ENCODE data around the gene MTCL3.

DNA sequence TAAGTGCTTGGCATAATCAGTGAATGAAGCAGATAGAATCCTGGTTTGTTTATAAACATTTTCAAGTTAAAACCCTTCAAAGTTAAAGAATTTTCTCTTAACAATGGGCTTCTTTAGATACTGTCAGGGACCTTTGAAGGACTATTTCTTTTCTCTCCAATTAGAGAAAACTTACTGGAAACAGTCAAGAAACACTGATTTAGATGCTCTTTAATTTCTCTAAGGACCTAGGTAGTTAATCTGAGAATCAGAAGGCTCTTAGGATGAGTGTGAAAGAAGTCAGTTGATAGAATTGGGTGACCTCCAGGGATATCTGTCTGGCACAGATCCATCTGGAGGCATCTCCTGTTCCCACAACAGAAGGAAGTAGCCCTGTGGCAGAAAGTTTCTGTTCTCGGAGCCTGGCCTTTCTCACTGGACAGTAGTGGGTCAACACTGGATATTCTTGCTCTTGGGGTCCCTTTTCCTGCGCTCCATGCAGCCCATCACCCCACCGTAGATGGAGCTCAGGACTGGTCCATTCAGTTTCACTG is 82.5 kb downstream of the MTCL3 start:
- TF ChIP-seq, protein P1, sequence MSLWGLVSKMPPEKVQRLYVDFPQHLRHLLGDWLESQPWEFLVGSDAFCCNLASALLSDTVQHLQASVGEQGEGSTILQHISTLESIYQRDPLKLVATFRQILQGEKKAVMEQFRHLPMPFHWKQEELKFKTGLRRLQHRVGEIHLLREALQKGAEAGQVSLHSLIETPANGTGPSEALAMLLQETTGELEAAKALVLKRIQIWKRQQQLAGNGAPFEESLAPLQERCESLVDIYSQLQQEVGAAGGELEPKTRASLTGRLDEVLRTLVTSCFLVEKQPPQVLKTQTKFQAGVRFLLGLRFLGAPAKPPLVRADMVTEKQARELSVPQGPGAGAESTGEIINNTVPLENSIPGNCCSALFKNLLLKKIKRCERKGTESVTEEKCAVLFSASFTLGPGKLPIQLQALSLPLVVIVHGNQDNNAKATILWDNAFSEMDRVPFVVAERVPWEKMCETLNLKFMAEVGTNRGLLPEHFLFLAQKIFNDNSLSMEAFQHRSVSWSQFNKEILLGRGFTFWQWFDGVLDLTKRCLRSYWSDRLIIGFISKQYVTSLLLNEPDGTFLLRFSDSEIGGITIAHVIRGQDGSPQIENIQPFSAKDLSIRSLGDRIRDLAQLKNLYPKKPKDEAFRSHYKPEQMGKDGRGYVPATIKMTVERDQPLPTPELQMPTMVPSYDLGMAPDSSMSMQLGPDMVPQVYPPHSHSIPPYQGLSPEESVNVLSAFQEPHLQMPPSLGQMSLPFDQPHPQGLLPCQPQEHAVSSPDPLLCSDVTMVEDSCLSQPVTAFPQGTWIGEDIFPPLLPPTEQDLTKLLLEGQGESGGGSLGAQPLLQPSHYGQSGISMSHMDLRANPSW (CRISPR knock-in tag; conservative IDR thresholded peaks at IDR 0.05; ENCODE audit: low read depth): no peak
- TF ChIP-seq NR3C1 (CRISPR knock-in tag; conservative IDR thresholded peaks at IDR 0.05; ENCODE audit: low read depth): no peak
- TF ChIP-seq CTCF (IDR thresholded peaks at IDR 0.05): no peak
- TF ChIP-seq AFF4 (CRISPR knock-in tag; IDR thresholded peaks at IDR 0.05; ENCODE audit: borderline replicate concordance): no peak
- no peak for TF ChIP-seq JUN (CRISPR knock-in tag; IDR thresholded peaks at IDR 0.05)
- TF ChIP-seq TCF7 (CRISPR knock-in tag; IDR thresholded peaks at IDR 0.05; ENCODE audit: low read depth): no peak
- TF ChIP-seq, protein P2, sequence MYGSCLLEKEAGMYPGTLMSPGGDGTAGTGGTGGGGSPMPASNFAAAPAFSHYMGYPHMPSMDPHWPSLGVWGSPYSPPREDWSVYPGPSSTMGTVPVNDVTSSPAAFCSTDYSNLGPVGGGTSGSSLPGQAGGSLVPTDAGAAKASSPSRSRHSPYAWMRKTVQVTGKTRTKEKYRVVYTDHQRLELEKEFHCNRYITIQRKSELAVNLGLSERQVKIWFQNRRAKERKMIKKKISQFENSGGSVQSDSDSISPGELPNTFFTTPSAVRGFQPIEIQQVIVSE (CRISPR knock-in tag; IDR thresholded peaks at IDR 0.05; ENCODE audit: borderline replicate concordance): no peak
- no peak for TF ChIP-seq ZNF138 (CRISPR knock-in tag; conservative IDR thresholded peaks at IDR 0.05)
- TF ChIP-seq E2F5 (CRISPR knock-in tag; IDR thresholded peaks at IDR 0.05): no peak
- TF ChIP-seq NFYB (CRISPR knock-in tag; conservative IDR thresholded peaks at IDR 0.05; ENCODE audit: low read depth): no peak
- TF ChIP-seq SP1 (CRISPR knock-in tag; conservative IDR thresholded peaks at IDR 0.05): no peak
- no peak for TF ChIP-seq ESRRA (CRISPR knock-in tag; IDR thresholded peaks at IDR 0.05; ENCODE audit: borderline replicate concordance)
